KOPT-K1 (cell line): ENCODE results near the gene IMPA2.

ENCODE experiments used
- H3K27ac ChIP-seq: fragments of 200-600 bp; sonication (generic); 2 replicates; pipeline ENCODE4 v1.5.1; 2016; ENCODE audit warnings: antibody characterized with exemption, mild to moderate bottlenecking, low read depth, low read length; ENCODE audit not compliant: poor library complexity, severe bottlenecking
- H3K36me3 ChIP-seq: fragments of 200-600 bp; sonication (generic); 2 replicates; pipeline ENCODE4 v1.5.1; 2017; ENCODE audit warnings: antibody characterized with exemption, mild to moderate bottlenecking, low read length, moderate library complexity; ENCODE audit not compliant: insufficient read depth
- H3K9me3 ChIP-seq: fragments of 200-600 bp; sonication (generic); 2 replicates; pipeline ENCODE4 v1.5.1; 2017; ENCODE audit warnings: antibody characterized with exemption, low read length, mild to moderate bottlenecking; ENCODE audit not compliant: insufficient read depth, poor library complexity, severe bottlenecking

The IMPA2 gene

GRCh38 chr18:12048010-12048826 lies 66.9 kb downstream of the IMPA2 start:
- H3K27ac ChIP-seq = no peak overlapping the region
- no peaks in the 10 kb centered on the region for H3K9me3 ChIP-seq
- no peaks in the 10 kb centered on the region for H3K36me3 ChIP-seq

- no peaks in the 10 kb centered on the region for H3K36me3 ChIP-seq
- H3K9me3 ChIP-seq = no peaks in the 10 kb centered on the region
- H3K27ac ChIP-seq = no peak overlapping the region
These were observed 67.5 kb downstream of the IMPA2 start for GRCh38 chr18:12048827-12049175.

- no peaks in the 10 kb centered on the region for H3K9me3 ChIP-seq
- no peaks in the 10 kb centered on the region for H3K36me3 ChIP-seq
- H3K27ac ChIP-seq = no peak overlapping the region
These were observed 68.9 kb downstream of the IMPA2 start for GRCh38 chr18:12049978-12050811.

GRCh38 chr18:12052866-12053265 lies 71.6 kb downstream of the IMPA2 start:
- Histone ChIP-seq H3K36me3 (no peaks in the 10 kb centered on the region), H3K27ac (no peak overlapping the region)

GRCh38 chr18:12053289-12053688 lies 72.0 kb downstream of the IMPA2 start:
- H3K27ac ChIP-seq = no peak overlapping the region
- H3K9me3 ChIP-seq = no peaks in the 10 kb centered on the region
- no peaks in the 10 kb centered on the region for H3K36me3 ChIP-seq

More at GRCh38 chr18:12052866-12053265, 71.6 kb downstream of the IMPA2 start:
- H3K9me3 ChIP-seq = no peaks in the 10 kb centered on the region

- H3K27ac ChIP-seq = no peak overlapping the region
- no peaks in the 10 kb centered on the region for H3K9me3 ChIP-seq
- H3K36me3 ChIP-seq = no peaks in the 10 kb centered on the region
These were observed 75.0 kb downstream of the IMPA2 start for GRCh38 chr18:12056034-12056883.

- Histone ChIP-seq H3K9me3 (no peaks in the 10 kb centered on the region), H3K27ac (no peak overlapping the region), H3K36me3 (no peaks in the 10 kb centered on the region)
These were observed 75.6 kb downstream of the IMPA2 start for GRCh38 chr18:12056884-12057402.

- Histone ChIP-seq H3K36me3 (no peaks in the 10 kb centered on the region), H3K9me3 (no peaks in the 10 kb centered on the region), H3K27ac (no peak overlapping the region)
These were observed 76.2 kb downstream of the IMPA2 start for GRCh38 chr18:12057419-12058039.

- H3K9me3 ChIP-seq = no peaks in the 10 kb centered on the region
- H3K36me3 ChIP-seq = no peaks in the 10 kb centered on the region
- no peak overlapping the region for H3K27ac ChIP-seq
These were observed 78.3 kb downstream of the IMPA2 start for GRCh38 chr18:12059334-12060181.

- H3K9me3 ChIP-seq = no peaks in the 10 kb centered on the region
- H3K27ac ChIP-seq = no peak overlapping the region
- H3K36me3 ChIP-seq = no peaks in the 10 kb centered on the region
These were observed 79.0 kb downstream of the IMPA2 start for GRCh38 chr18:12060182-12060870.

GRCh38 chr18:12061685-12062084 lies 80.4 kb downstream of the IMPA2 start:
- H3K36me3 ChIP-seq = no peaks in the 10 kb centered on the region
- no peaks in the 10 kb centered on the region for H3K9me3 ChIP-seq
- H3K27ac ChIP-seq = no peak overlapping the region

- Histone ChIP-seq H3K36me3 (no peaks in the 10 kb centered on the region), H3K9me3 (no peaks in the 10 kb centered on the region), H3K27ac (no peak overlapping the region)
These were observed 81.7 kb downstream of the IMPA2 start for GRCh38 chr18:12062974-12063373.

- no peaks in the 10 kb centered on the region for H3K36me3 ChIP-seq
- H3K27ac ChIP-seq = no peak overlapping the region
- no peaks in the 10 kb centered on the region for H3K9me3 ChIP-seq
These were observed 82.9 kb downstream of the IMPA2 start for GRCh38 chr18:12064086-12064763.
